Ishikawa (cell line): ENCODE results near the gene SNTG2.

Source experiments
- CEBPB ChIP-seq: IDR thresholded peaks from 2 replicates; pipeline ENCODE4 v1.6.1; 2012
- CREB1 ChIP-seq: IDR thresholded peaks from 2 replicates; pipeline ENCODE4 v1.6.1; 2012; ENCODE audit warnings: low read depth
- EGR1 ChIP-seq: IDR thresholded peaks from 2 replicates; pipeline ENCODE4 v1.6.1; 2012
- EP300 ChIP-seq: IDR thresholded peaks from 2 replicates; pipeline ENCODE4 v1.6.1; 2012; ENCODE audit warnings: borderline replicate concordance
- FOXM1 ChIP-seq: IDR thresholded peaks from 2 replicates; pipeline ENCODE4 v1.6.1; 2012; ENCODE audit warnings: low read depth, borderline replicate concordance
- MAX ChIP-seq: IDR thresholded peaks from 2 replicates; pipeline ENCODE4 v1.6.1; 2012
- NFIC ChIP-seq: IDR thresholded peaks from 2 replicates; pipeline ENCODE4 v1.6.1; 2012
- RAD21 ChIP-seq: IDR thresholded peaks from 2 replicates; pipeline ENCODE4 v1.6.1; 2012; ENCODE audit warnings: low read depth
- REST ChIP-seq: IDR thresholded peaks from 2 replicates; pipeline ENCODE4 v1.6.1; 2012; ENCODE audit warnings: low read depth, mild to moderate bottlenecking
- TAF1 ChIP-seq: IDR thresholded peaks from 2 replicates; pipeline ENCODE4 v1.6.1; 2012; ENCODE audit warnings: low read depth, mild to moderate bottlenecking
- TCF12 ChIP-seq: IDR thresholded peaks from 2 replicates; pipeline ENCODE4 v1.6.1; 2012; ENCODE audit warnings: low read depth
- TEAD4 ChIP-seq: IDR thresholded peaks from 2 replicates; pipeline ENCODE4 v1.6.1; 2012
- USF1 ChIP-seq: IDR thresholded peaks from 2 replicates; pipeline ENCODE4 v1.6.1; 2012
- YY1 ChIP-seq: IDR thresholded peaks from 2 replicates; pipeline ENCODE4 v1.6.1; 2012; ENCODE audit warnings: low read depth
- ZBTB7A ChIP-seq: IDR thresholded peaks from 2 replicates; pipeline ENCODE4 v1.6.1; 2012; ENCODE audit warnings: low read depth

SNTG2 gene

GRCh38 chr2:1367601-1368000, 417.0 kb downstream of the SNTG2 start:
- TF ChIP-seq ZBTB7A, result no peak
- TF ChIP-seq CREB1, result no peak
- no peak for TF ChIP-seq RAD21
- TF ChIP-seq CEBPB, result no peak
- TF ChIP-seq USF1, result no peak
- no peak for TF ChIP-seq TEAD4
- TF ChIP-seq YY1, result no peak
- TF ChIP-seq EGR1, result no peak

GRCh38 chr2:1369905-1370304, 419.3 kb downstream of the SNTG2 start:
- TF ChIP-seq FOXM1 (no peak), ZBTB7A (no peak), TEAD4 (no peak), NFIC (no peak), EGR1 (no peak), REST (no peak), CEBPB (no peak)

GRCh38 chr2:1370461-1370860, 419.8 kb downstream of the SNTG2 start:
- TF ChIP-seq TAF1 (no peak), RAD21 (no peak), EP300 (no peak), CEBPB (no peak), TEAD4 (no peak), FOXM1 (no peak), REST (no peak), NFIC (no peak), CREB1 (no peak), YY1 (no peak), EGR1 (no peak)

- TF ChIP-seq FOXM1 (no peak), YY1 (no peak), REST (no peak), NFIC (no peak), ZBTB7A (no peak), TEAD4 (no peak), RAD21 (no peak), CREB1 (no peak), EP300 (no peak), TAF1 (no peak), USF1 (no peak), CEBPB (no peak), EGR1 (no peak), TCF12 (no peak), MAX (no peak)
These were observed 420.4 kb downstream of the SNTG2 start for GRCh38 chr2:1371082-1371481.

- no peak for TF ChIP-seq CEBPB
- TF ChIP-seq EP300, result no peak
- no peak for TF ChIP-seq REST
- no peak for TF ChIP-seq TEAD4
- TF ChIP-seq EGR1, result no peak
- TF ChIP-seq TAF1, result no peak
- TF ChIP-seq CREB1, result no peak
- no peak for TF ChIP-seq YY1
- TF ChIP-seq NFIC, result no peak
- no peak for TF ChIP-seq RAD21
- no peak for TF ChIP-seq FOXM1
- no peak for TF ChIP-seq MAX
These were observed 423.2 kb downstream of the SNTG2 start for GRCh38 chr2:1373830-1374229.
